ENCODE measurements around the gene QRICH1. TPM values are rescaled to one million over a fixed set of nuclear protein-coding genes. Genes with fewer than 3 reads are reported as not detected.
A peak's percentile ranks its signal among the peaks of the same experiment; 100 is the strongest.

QRICH1 gene
- total and polyA plus RNA-seq, 2 of the 13 experiments (the other 11 are each of a cell fraction or from before 2014, with no cell fraction given), result 52.6 to 102 TPM

- TF ChIP-seq ZNF710 (CRISPR knock-in tag; IDR thresholded peaks at IDR 0.05; ENCODE audit: borderline replicate concordance) (peak; percentile 43; the same call in 1 of the 2 replicates), ZBTB25 (CRISPR knock-in tag; IDR thresholded peaks at IDR 0.05) (no peak), ZNF619 (CRISPR knock-in tag; IDR thresholded peaks at IDR 0.05) (no peak), NFKBIZ (CRISPR knock-in tag; IDR thresholded peaks at IDR 0.05) (0 out of 2 replicates have a peak, but pooled peaks have one; percentile 35), GRHL1 (CRISPR knock-in tag; conservative IDR thresholded peaks at IDR 0.05) (no peak), ZNF724P (CRISPR knock-in tag; IDR thresholded peaks at IDR 0.05; ENCODE audit: borderline replicate concordance) (no peak), YEATS2 (CRISPR knock-in tag; IDR thresholded peaks at IDR 0.05; ENCODE audit: borderline replicate concordance) (peak; percentile 91), CBX2 (IDR thresholded peaks at IDR 0.05; ENCODE audit: low read depth, low read length) (no peak), CBX2 (CRISPR knock-in tag; IDR thresholded peaks at IDR 0.05; ENCODE audit: low read depth) (no peak), ZBTB2 (CRISPR knock-in tag; IDR thresholded peaks at IDR 0.05; ENCODE audit: low read depth) (peak; percentile 40), FOXO1 (CRISPR knock-in tag; IDR thresholded peaks at IDR 0.05) (peak; percentile 48; the same call in 1 of the 2 replicates), NFIC (IDR thresholded peaks at IDR 0.05; ENCODE audit: low read length) (no peak; the same call in 1 of the 2 replicates), HNRNPH1 (optimal IDR thresholded peaks at IDR 0.05; ENCODE audit: low read depth, low read length) (no peak), GFI1 (CRISPR knock-in tag; IDR thresholded peaks at IDR 0.05; ENCODE audit: borderline replicate concordance) (no peak), CENPBD1 (CRISPR knock-in tag; IDR thresholded peaks at IDR 0.05; ENCODE audit: borderline replicate concordance, low read depth) (no peak), TRIM24 (CRISPR knock-in tag; IDR thresholded peaks at IDR 0.05) (no peak), WIZ (CRISPR knock-in tag; IDR thresholded peaks at IDR 0.05) (no peak), NFE2L1 (CRISPR knock-in tag; IDR thresholded peaks at IDR 0.05; ENCODE audit: borderline replicate concordance) (no peak), ZNF691 (CRISPR knock-in tag; IDR thresholded peaks at IDR 0.05; ENCODE audit: borderline replicate concordance, low read depth) (peak; percentile 43; the same call in 1 of the 2 replicates), TBP (CRISPR knock-in tag; IDR thresholded peaks at IDR 0.05) (no peak), NCOR1 (IDR thresholded peaks at IDR 0.05; ENCODE audit: borderline replicate concordance, low read length) (no peak)
Observed at GRCh38 chr3:49007068-49007770, 86.7 kb downstream of the QRICH1 start, which contains the start of gene WDR6 (continued).

All from HepG2 (cell line).